Measurements from ENCODE around the gene ARHGEF33.
A peak's percentile ranks its signal among the peaks of the same experiment; 100 is the strongest.

Gene ARHGEF33

DNA sequence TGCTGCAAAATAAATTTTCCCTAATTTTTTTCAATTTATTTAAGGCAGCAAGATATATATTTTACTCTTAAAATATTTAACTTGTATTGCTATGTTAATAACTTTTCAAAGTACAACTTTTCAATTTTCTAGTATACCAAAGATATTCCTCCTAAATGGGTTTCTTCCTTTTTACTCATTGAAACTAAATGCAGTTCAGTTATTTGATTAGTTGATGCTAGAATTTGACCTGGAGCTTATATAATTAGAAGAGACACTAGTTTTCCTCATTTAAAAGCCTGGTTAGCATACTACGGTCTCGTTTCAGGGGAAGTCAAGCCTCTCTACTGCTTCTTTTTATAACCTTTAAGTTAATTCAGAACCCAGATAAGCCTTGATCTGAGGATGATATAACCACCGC is at the start of gene ARHGEF33:
Gene ARHGEF33, plus strand, starts transcription at position 301 of the 400 bp plus-strand sequence. CDS start 29,573 bp downstream, outside the sequence.
- TF ChIP-seq GATA3 (IDR thresholded peaks at IDR 0.05; ENCODE audit: low read depth, low read length) (no peak), GATA2 (IDR thresholded peaks at IDR 0.05; ENCODE audit: low read depth, low read length) (no peak)

DNA sequence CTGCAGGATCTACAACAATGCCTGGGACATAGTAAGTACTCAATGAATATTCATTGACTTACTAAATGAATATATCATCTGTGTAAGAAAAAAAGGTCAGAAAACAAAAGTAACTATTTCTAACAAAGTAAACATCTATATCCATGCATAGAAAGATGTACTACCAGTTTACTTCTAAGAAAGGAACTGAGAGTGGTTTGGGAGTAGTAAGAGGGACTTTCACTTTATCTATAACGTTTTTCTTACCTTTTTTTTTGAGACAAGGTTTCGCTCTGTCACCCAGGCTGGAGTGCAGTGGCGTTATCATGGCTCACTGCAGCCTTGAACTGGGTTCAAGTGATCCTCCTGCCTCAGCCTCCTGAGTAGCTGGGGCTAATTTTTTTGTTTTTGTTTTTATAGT is 39.6 kb upstream of the ARHGEF33 start:
- TF ChIP-seq GATA2 (IDR thresholded peaks at IDR 0.05; ENCODE audit: low read depth, low read length) (no peak), GATA3 (IDR thresholded peaks at IDR 0.05; ENCODE audit: low read depth, low read length) (no peak)

DNA sequence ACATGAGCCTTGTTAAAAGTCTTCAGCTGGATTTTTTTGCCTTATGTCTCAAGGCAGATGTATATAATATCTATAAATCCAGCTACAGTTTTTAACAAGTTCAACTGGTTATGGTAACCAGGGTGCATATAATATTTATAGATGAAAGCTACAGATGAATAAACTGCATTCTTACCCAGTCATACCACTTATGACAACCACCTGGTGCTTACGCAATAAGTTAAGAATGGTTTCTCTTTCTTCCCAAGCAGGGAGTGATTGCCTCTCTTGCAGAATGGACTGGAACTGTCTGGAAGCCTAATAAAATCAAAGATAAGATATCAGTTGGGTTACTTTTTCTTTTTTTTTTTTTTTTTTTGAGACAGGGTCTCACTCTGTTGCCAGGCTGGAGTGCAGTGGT is 33.5 kb upstream of the ARHGEF33 start:
- TF ChIP-seq GATA2 (IDR thresholded peaks at IDR 0.05; ENCODE audit: low read depth, low read length): no peak
- TF ChIP-seq GATA3 (IDR thresholded peaks at IDR 0.05; ENCODE audit: low read depth, low read length): no peak

DNA sequence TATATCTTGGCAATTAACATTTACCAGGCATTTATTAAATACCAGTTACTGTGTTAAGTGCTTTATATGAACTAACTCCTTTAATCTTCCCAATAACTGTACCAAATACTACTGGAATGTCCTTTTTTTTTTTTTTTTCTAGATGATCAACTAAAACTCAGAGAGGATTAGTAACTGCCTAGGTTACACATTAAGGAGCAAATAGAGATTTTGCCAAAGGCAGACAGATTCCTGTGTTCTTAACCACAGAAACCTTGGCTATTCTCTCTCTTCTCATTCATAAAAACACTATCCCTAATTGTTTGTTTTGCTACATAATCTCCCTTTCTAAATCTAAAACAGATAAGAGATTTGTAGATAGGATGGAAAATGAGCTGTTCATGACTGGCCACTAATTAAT is 27.2 kb upstream of the ARHGEF33 start:
- TF ChIP-seq GATA3 (IDR thresholded peaks at IDR 0.05; ENCODE audit: low read depth, low read length) (no peak), GATA2 (IDR thresholded peaks at IDR 0.05; ENCODE audit: low read depth, low read length) (no peak)

DNA sequence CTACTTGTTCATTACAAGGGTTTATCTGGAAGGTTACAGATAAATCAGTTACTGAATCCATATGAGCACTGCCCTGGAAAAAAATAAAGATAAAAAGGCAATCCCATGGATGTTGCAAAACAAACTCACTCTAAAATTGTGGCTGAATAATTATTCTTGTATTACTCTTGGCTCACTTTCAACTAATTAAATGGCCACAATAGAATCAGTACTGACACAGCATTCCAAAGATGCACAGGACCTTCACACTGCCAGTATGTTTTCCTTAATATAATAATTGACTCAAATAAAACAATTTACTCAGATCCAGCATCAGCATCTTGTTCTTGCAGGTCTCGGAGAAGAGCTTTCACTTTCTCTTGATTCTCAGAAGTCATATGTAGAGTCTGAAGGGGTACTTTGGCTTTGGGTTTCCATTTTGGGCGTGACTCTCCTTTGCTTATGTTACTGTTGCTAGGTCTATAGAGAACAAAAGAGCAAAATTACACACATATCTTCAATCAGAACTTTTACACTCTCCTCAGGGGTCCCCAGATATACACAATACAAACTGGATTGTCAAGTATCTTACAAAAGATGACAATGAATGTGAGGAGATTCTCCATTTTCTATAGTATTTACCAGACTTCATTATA is 26.5 kb upstream of the ARHGEF33 start:
- TF ChIP-seq GATA2 (IDR thresholded peaks at IDR 0.05; ENCODE audit: low read depth, low read length) (no peak), GATA3 (IDR thresholded peaks at IDR 0.05; ENCODE audit: low read depth, low read length) (no peak)

DNA sequence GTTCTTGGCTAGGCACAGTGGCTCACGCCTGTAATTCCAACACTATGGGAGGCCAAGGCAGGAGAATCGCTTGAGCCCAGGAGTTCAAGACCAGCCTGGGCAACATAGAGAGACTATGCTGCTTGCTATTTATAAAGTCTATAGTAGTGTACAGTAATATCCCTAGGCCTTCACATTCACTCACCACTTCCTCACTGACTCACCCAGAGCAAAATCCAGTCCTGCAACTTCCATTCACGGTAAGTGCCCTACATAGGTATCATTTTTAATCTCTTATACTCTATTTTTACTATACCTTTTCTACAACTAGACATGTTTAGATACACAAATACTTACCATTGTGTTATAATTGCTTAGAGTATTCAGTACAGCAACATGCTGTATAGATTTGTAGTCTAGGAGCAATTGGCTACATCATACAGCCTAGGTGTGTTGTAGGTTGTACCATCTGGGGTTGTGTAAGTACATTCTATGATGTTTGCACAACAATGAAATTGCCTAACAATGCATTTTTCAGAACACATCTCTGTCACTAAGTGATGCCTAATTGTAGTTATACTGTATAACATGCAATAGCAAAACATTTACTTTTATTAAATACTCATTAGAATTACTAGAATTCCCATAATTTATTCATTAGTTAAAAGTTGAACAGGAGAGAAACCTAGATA is 22.8 kb upstream of the ARHGEF33 start:
- TF ChIP-seq GATA2 (IDR thresholded peaks at IDR 0.05; ENCODE audit: low read depth, low read length) (no peak), GATA3 (IDR thresholded peaks at IDR 0.05; ENCODE audit: low read depth, low read length) (no peak)

DNA sequence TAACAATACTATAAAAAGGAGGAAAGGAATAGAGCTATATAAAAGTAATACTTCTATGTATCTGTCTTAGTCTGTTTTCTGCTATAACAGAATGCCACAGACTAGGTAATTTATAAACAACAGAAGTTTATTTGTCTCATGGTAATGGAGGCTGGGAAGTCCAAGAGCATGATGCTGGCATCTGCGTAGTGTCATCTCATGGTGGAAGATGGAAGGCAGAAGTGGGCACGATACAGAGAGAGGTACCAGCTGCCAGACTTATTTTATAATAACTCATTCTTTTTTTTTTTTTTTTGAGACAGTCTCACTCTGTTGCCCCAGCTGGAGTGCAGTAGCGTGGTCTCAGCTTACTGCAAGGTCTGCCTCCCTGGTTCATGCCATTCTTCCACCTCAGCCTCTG is 18.2 kb upstream of the ARHGEF33 start:
- TF ChIP-seq GATA3 (IDR thresholded peaks at IDR 0.05; ENCODE audit: low read depth, low read length) (no peak), GATA2 (IDR thresholded peaks at IDR 0.05; ENCODE audit: low read depth, low read length) (no peak)

DNA sequence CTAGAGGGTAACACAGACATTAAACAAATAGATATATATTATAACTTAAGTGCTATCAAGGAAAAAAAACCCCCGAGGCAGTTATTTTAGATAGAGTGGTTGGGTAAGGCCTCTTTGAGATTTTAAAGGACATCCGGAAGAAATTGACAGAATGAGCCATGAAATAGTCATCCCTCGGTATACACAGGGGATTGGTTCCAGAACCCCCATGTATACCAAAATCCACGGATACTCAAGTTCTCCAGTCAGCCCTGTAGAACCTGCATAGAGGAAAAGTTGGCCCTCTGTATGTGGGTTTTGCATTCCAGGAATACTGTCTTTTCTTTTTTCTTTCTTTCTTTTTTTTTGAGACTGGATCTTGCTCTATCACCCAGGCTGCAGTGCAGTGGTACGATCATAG is 15.9 kb upstream of the ARHGEF33 start:
- TF ChIP-seq GATA3 (IDR thresholded peaks at IDR 0.05; ENCODE audit: low read depth, low read length): no peak
- no peak for TF ChIP-seq GATA2 (IDR thresholded peaks at IDR 0.05; ENCODE audit: low read depth, low read length)

DNA sequence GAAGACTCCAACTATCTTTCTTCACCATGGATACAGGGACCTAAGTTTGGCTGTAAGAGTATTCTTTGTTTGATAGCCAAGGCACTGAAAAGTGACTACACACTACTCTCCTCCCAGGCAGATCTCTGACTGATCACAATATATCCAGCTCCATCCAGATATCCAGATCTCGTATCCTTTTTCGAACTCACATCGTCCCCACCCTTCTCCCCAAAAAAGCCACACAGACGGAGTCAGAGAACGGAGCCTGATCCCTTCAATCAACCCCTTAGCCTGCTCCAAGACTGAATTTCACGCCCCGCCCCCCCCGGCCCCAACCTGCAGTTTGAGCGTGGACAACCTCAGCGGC is 14.5 kb upstream of the ARHGEF33 start:
- TF ChIP-seq GATA2 (IDR thresholded peaks at IDR 0.05; ENCODE audit: low read depth, low read length) (peak; percentile 24; the same call in 1 of the 2 replicates), GATA3 (IDR thresholded peaks at IDR 0.05; ENCODE audit: low read depth, low read length) (no peak)

DNA sequence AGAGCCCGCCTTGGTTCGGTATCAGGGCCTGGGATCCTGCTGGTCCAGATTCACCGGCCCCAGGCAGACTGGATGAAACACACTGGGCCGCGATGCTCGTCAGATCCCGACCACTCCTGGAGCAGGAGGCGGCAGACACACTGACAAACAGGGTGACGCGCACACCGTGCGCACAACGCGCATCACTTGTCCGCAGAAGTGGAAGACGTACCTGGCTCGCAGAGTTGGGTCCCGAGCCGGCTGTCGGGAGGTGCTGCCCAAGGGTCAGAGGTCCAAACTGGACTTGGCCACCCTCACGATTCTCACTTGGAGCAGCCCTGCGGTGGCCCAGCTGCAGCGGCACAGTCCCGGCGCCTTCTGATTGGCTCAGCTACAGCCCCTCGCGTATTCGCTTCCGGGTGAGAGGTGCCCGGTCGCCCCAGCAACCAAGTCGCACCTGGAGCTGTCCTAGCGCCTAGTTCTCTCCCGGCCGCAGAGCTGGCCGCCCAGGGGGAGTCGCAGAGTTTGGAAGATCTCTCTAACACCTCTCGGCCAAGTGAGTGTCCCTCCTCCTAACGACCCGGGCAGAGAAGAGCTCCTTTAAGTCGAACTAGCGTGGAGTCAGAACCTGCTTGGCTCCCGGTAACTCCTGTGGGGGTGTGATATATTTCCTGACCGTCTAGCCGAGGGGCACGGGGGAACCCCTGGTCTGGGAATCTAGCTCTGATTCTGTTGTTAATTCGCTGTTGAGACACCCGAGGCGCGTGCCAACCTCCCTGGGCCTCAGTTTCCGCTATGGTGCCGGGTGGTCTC is 13.9 kb upstream of the ARHGEF33 start, which contains the start of the genes DHX57 and MORN2:
Gene DHX57, minus strand, starts transcription at position 359 of the 792 bp plus-strand sequence. CDS start 7,529 bp downstream, outside the sequence.
Gene MORN2, plus strand, starts transcription at position 401 of the 792 bp plus-strand sequence.
- TF ChIP-seq GATA3 (IDR thresholded peaks at IDR 0.05; ENCODE audit: low read depth, low read length): no peak
- no peak for TF ChIP-seq GATA2 (IDR thresholded peaks at IDR 0.05; ENCODE audit: low read depth, low read length)

DNA sequence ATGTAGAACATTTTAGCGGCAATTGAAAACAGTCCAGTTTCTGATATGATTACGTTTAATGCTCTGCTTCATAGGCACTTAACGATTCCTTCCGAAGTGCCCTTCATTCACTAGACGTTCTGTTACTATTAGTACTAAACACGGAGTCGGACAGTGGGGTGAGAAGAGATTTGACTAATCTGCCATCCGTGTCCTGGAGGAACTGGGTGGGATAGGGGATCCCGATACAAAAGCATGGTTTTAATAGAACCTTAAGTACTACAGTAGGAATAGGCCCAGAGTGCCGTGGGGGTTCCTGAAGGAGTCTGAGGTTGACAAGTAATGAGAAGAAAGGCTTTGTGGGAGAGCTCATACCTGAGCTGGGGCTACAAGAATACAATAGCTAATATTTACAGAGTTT is 13.3 kb upstream of the ARHGEF33 start:
- no peak for TF ChIP-seq GATA3 (IDR thresholded peaks at IDR 0.05; ENCODE audit: low read depth, low read length)
- TF ChIP-seq GATA2 (IDR thresholded peaks at IDR 0.05; ENCODE audit: low read depth, low read length): no peak

DNA sequence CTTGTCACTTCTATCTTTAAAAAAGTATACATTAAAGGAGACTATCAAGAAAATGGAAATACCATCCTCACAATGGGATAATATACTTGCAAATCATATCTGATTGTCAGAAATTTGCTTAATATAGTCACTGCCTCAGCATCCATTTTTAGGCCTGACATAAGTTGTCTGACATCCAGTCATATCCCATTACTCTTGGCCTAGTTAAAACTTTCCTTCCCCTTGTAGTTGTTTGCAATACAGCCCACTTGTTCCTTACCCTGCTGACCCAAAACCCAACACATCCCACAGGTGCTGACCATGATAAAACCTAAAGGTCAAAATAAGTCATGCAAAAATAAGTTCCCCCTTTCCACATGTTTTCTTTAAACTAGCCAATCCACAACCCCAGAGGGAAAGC is 3.6 kb upstream of the ARHGEF33 start:
- no peak for TF ChIP-seq GATA2 (IDR thresholded peaks at IDR 0.05; ENCODE audit: low read depth, low read length)
- no peak for TF ChIP-seq GATA3 (IDR thresholded peaks at IDR 0.05; ENCODE audit: low read depth, low read length)

DNA sequence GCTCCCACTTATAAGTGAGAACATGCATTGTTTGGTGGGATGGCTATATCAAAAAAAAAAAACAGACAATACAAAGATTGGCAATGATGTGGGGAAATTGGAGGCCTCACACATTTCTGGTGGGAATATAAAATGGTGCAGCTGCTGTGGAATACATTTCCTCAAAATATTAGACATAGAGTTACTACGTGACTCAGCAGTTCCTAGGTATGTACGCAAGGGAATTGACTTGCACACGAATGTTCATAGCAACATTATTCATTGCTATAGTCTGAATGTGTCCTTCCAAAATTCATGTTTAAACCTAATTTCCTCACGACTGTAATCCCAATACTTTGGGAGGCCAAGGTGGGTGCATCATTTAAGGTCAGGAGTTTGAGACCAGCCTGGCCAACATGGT is 2.3 kb upstream of the ARHGEF33 start:
- TF ChIP-seq GATA3 (IDR thresholded peaks at IDR 0.05; ENCODE audit: low read depth, low read length): no peak
- TF ChIP-seq GATA2 (IDR thresholded peaks at IDR 0.05; ENCODE audit: low read depth, low read length): no peak

DNA sequence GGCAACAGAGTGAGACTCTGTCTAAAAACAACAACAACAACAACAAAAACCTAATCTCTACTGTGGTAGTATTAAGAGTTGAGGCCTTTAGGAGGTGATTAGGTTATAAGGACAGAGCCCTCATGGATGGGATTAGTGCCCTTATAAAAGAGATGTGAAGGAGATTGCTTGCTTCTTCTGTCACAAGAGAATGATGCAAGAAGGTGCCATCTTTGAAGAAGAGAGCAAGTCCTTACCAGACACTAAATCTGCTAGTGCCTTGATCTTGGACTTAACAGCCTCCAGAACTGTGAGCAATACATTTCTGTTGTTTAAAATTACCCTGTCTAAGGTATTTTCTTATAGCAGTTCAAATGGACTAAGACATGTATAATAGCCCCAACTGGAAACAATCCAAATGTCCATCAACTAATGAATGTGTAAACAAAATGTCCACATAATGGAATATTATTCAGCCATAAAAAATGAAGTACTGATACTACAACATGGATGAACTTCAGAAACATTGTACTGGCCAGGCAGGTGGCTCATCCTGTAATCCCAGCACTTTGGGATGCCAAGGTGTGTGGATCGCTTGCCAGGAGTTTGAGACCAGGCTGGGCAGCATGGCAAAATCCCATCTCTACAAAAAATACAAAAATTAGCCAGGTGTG is 1.6 kb upstream of the ARHGEF33 start:
- no peak for TF ChIP-seq GATA3 (IDR thresholded peaks at IDR 0.05; ENCODE audit: low read depth, low read length)
- TF ChIP-seq GATA2 (IDR thresholded peaks at IDR 0.05; ENCODE audit: low read depth, low read length): no peak
